HG02623 (cell line): ENCODE data around the gene VEGFD.

Source experiments
- ATAC-seq: cut with Tn5 transposase; IDR thresholded peaks from one replicate; pipeline ENCODE4 v1.9.1; 2021; ENCODE audit warnings: moderate library complexity; ENCODE audit not compliant: unreplicated experiment

Gene VEGFD, protein sequence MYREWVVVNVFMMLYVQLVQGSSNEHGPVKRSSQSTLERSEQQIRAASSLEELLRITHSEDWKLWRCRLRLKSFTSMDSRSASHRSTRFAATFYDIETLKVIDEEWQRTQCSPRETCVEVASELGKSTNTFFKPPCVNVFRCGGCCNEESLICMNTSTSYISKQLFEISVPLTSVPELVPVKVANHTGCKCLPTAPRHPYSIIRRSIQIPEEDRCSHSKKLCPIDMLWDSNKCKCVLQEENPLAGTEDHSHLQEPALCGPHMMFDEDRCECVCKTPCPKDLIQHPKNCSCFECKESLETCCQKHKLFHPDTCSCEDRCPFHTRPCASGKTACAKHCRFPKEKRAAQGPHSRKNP

DNA sequence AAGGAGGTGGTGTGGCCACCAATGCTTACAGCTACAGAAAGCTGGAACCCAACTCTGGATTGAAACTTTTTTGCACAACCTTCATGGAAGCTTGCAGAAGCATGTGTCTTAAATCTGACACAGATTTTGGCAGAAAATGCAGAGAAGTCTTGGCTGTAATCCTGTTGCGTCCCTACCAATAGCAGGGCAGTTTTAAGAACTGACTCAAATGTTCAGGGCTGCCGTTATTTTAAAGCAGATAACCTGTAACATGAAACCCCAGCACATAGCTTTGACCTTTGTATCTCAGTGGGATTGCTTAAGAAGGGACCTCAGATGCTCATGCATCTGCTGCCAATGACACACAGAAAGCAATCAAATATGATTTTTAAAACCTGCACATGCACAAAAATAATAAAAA, at the start of gene VEGFD:
TSS of gene VEGFD (minus strand) at position 110 of the 400 bp plus-strand sequence. CDS start 467 bp downstream, outside the sequence.
- ATAC-seq: no peak

DNA sequence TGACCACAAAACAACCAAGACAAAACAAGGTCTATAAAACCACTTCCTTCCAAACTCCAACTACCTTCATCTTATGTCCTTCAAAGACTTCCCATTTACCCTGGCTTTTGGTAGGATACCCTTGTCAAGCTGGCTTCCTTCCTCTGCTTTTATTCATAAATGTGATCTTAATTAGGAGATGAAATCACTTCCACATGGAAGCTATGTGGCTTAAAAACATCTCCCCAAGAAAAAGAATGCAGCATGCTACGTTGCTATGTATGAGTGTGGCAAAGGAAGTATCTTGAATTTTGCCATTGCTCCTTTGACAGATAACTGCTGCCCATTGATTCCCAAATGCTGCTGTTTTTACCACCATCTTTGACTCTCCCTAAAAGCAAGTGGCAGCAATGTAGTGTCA, 46.4 kb upstream of the VEGFD start:
- ATAC-seq: no peak

DNA sequence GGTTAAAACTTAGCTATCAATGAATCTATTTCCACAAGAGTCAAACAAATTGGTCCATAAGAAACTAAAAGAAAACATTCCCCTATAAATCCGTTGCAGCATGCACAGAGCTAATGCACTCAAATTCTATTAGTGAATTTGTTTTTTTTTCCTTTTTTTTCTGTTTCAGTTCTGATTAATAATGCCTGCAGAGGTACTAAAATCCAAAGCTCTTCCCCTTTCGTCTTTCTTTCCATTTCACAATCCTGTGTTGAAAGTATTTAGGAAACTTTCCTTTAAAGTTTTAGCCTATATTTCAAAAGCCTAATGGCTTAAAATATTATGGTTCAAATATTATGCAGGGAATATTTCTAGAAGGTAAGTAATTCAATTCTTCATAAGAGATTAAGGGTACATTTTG, 45.9 kb upstream of the VEGFD start:
- no peak for ATAC-seq

DNA sequence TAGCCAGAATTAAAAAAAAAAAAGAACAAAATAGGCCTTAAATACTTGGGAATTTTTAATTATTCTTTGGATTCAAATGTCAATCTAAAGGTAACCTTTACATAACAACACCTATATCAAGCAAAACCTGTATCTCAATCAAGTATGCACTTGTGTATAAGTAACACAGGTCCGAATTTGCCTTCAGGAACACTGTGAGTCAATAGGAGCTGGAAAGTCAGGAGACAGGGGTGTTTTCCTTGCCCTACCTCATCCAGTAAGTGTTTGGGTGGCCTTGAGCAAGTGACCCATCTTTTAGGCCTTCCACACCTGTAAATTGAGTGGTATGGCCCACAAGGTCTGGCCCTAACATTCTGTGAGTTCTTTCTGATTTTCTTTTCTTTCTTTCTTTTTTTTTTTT, 40.8 kb upstream of the VEGFD start:
- ATAC-seq: no peak

DNA sequence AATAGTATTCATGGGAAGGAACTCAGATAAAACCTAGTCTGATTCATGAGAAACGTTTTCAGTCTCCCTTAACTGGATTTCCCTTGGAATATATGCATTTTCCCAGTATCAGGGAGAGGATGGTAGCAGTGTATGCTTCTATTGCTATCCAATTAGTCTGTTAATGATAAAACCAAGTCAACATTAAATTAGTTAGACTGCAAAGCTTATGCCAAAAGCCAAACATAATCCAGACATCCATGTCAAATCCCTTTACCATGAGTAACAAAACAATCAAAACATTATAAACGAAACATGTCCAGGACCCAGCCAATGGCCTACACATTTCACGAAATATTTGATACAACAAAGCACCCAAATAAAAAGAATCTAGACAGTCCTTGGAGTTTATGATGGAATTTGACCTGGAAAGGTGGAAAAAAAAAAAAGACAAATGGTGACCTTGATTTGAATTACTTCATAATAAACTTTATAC, 34.5 kb upstream of the VEGFD start:
- no peak for ATAC-seq

DNA sequence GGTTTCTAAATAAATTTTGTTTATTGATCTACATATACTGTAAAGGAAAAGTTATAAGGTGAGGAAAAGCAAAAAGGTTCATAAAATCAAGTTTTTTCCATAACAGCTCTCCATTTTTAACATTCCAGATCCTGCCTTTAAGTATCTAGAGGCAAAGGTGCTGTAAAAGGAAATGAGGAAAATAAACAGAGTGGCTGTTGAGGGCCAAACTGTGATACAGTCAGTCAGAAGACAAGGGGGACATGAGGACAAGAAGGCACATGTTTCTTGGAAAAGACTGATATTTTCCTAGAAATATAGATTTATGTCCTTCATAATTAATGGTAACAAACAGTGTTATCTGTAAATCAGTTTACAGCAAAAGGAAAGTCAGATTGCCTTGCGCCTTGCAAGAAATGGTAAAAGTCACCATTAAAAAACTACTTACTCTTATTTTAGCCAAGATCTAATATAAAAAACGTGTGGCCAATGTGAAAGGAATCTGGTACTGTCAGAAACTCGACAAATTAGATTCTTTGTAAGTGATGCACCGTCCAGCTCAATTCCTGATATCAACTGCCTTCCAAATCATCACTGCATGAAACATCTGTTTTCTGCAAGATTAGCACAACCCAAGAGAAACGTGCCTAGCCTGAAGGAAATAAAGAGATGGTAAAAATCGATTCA, 34.0 kb upstream of the VEGFD start:
- ATAC-seq: no peak

DNA sequence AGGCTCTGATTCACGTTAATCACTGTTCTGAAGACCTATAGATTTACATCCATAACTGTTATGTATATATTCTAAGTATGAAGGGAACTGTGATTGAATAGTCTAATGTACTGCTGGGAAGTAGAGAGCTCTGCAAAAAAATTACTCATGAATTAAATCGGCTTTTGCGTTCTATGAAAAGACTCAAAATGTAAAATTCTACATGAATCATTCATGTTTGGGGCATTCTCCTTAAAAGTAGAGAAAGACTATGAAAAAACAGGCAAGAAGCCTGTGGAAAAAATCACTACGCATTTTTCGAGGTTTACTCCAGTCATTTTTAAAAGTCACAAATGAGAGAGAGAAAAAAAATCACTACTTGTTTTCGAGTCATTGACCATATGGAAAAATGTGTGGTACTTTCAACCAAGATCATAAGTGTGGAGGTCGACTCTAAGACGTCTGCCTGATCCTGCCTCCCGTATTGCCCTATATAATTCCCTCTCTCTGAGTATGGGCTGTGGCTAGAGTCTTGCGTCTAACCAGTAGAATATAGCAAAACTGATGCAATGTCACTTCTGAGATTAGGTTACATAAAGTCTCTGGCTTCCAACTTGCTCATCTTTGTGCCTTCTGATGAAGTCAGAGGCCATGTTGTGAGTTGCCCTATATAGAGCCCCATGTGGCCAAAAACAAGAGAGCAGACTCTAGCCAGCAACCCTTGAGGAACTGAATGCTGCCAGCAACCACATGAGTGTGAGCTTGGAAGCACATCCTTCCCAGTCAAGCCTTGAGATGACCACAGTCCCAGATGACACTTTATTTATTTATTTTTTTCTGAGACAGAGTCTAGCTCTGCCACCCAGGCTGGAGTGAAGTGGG, 32.1 kb upstream of the VEGFD start:
- no peak for ATAC-seq

DNA sequence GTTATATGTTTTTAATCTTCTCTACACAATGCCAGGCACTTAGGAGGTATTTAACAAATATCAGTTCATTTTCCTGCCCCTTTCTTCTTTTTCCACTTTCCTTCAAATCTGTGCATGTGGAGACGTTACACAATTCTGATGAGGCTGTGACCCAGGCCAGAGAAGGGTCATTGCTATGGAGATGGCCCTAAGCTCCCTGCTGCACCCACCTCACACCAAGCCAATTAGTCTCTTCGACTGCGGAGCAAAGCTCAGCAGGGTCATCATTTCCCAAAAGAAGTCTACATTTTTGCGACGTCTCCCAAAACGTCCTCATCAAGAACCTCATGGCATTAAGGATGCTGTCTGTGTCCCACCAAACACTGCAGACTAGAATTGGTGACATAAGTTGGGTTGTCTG, 28.9 kb upstream of the VEGFD start:
- no peak for ATAC-seq

DNA sequence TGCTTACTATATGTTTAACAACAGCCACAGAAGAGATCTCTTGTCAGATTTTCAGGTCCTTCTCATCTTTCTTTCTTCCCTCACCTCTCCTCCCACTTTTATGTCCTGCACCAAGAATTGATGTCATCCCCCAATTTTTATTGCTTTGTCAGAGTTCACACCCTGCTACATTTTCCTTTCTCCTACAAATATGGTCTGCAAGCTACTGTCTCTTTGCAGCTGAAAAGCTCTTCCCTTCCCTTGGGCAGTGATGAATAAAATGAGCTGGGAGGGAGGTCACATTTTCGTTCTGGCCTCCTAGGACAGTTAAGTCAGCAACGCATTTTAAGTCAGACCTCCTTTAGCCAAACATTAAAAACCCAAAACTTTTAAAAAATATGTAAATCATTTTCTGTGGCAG, 26.7 kb upstream of the VEGFD start:
- ATAC-seq: no peak

DNA sequence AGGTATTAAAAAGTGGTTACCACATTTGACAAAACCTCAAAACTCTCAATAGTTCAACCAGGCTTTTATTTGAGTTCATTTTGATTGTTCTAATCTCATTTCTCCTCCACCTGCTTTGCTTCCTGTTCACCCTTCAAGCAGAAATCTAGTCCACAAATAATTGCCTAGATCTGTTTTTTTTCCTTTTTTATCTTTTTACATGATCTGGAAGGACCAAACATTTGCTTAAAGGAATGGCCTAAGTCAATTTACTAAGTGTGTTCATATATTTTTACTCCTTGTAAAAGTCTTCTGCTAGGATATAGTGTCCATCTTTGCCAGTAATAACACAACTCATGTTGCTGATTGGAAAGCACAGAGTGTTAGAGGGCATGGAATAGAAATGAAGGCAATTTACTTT, 26.2 kb upstream of the VEGFD start:
- no peak for ATAC-seq

DNA sequence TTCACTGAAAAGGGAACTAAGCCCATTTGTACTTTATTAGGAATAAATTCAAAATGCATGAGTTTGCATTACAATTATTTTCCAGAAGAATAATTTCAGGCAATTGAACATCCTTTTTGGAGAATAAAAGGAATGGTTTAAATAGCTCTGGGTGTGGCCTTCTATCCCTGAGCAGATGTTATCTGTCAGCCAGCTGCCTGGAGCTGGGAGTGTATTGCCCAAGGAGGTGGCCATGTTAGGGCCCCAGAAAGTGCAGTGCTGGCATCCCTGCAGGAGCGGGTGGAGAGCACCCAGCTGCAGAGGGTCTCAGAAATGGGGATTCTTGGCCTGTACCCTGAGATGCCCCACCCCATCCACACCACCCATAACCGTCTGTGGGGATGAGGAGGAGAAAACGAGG, 21.6 kb upstream of the VEGFD start:
- ATAC-seq: no peak

DNA sequence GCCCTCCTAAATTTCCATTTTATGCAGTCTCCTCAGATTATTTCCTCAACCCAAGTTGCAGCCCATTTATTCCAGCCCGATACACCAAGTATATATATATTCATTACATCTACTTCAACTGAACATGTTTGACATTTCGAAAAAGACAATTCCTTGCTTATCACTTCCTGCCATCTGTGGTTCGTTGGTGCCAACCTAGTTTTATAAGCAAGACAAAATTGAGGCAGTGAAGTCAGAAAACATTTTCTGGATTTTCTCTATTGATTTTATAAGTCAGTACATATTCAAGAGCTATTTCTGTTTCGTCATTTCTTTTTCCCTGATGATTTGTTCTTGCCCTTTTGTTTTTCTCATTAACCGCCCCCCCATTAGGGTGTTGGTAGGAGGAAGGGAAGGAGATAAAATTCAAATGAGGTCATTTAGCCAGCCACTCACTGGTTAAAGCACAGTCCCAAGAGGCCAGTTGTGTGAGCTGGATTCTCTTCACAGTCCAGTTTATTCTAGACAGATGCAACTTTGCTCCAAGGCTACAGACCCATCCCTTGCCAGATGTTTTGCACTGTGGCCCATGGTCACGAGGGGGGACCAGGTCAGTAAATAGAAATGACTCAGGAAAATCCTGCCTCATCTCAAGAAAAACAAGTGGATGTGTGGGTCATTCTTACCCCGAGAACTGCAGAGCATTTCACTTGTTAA, 20.3 kb upstream of the VEGFD start:
- no peak for ATAC-seq

DNA sequence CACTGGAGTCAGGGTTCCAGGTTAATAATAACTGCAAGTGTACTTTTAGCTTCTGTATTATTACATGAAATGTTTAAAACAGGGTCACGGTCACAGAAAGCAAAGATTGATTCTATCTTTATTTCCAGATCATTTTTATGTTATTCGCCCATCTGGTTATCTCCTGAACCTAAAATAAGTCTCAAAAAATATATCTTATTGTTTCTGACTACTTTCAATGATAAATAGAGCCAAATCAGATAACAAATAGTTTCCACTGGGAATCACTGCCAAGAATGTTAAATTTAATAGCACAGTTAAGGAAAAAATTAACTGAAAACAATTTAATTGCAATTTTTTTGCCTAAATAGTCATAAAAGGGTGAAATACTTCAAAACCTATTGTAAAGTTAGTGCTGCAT, 17.2 kb upstream of the VEGFD start:
- no peak for ATAC-seq

DNA sequence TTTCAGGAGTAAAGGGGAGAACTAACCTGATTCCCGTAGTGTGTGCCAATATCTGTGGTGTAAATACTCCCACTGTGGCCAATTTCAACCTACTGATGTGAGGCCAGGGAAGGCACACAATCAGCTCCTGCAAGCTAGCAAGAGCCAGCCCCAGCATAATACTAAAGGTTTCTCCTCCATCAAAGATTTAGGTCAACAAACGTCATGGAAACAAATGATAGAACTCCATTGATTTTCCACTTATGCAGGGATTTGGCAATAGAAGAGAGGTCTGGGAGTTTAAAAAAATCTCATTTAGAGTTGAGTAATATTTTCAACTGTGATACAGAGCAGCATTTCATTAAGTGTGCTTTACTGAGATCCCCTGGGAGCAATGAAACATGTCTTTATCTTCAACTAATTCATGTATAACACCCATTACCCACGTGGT, 15.8 kb upstream of the VEGFD start:
- ATAC-seq: no peak

DNA sequence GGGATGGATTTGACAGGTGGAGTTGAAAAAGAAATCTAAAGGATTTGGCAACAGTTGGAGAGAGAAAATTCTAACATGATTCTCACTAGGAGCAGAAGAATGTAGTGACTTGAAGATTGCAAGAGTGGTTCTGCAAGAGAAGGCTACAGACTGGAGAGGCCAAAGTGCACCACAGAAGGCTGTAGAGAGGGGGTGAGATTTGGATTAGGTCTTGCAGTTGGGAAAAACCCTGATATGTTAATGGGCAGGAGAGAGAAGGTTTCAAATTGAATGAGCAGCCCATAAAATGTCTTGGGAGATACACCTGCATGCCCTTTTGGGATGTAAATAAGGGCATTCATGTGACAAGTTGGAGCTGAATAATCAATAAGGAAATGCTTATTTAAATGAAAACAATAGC, 14.7 kb upstream of the VEGFD start:
- ATAC-seq: no peak

DNA sequence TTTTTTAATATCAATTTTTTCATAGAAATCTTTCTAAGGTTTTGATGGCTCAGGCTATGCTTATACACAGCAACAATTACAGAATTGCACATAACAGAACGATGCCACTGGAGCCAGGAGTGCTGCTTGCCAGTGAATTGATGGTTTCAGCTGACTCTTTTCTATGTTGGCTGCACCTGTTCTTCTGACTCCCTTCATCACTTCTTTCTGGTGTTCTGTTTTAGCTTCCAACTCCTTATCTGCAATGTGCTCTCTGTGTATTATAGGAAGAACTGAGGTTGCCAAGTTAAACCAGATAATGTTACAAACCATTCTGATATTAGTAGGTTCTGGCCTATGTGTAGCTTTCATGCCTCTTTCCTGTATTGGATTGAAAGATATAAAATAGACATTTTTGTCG, 11.6 kb upstream of the VEGFD start:
- no peak for ATAC-seq

DNA sequence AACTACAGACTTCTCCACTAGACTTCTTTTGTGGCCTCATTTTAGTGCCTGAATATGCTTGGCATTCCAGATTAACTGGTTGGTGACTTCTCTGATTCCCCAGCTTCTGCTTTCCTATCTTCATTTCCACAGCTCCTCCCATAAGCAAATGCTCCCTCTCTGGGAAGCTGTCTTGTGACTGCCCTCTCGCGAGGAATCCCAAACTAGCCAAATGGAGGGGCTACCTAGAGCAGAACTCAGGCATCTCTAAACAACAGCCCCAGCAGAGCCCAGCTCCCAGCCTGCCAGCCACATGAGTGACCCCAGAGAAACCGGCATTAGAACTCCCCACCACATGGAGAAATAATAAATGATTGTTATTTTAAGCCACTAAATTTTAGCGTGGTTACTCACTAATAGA, 7.6 kb upstream of the VEGFD start:
- ATAC-seq: no peak

DNA sequence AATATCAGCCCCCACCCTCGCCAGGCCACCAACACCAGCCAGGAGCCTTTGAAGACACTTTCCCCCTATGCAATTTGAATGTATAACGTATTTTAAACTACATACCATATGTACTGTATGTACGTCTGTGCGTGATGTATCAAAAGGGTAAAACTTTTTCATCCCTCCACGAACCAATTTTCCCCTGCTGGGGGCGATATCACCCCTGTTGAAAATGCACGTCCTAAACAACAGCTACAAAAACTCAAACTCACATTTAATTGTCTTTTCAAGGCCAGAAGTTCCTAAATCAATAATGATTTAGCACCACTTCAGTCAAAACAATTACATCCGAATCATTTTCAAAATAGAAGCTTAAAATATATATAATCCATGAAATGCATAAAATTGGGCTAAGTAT, 1.4 kb downstream of the VEGFD start:
- ATAC-seq: no peak

DNA sequence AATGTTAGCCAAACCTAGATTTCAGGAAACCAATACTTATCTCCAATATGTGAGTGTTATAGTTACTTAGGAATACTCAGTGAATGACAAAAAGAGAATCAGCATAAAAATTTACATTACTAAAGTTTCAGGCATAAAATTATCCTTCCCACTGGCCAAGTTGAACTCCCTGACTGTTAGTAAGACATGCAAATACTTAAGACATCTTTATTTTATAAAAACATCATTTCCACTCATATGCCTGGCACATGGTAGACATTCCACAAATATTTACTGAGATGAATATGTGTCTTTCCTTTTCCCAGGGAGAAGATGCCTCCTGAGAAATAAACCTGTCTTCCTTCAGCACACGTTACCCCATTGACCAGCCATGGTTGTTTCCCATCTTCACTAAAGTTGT, 7.3 kb downstream of the VEGFD start:
- no peak for ATAC-seq

DNA sequence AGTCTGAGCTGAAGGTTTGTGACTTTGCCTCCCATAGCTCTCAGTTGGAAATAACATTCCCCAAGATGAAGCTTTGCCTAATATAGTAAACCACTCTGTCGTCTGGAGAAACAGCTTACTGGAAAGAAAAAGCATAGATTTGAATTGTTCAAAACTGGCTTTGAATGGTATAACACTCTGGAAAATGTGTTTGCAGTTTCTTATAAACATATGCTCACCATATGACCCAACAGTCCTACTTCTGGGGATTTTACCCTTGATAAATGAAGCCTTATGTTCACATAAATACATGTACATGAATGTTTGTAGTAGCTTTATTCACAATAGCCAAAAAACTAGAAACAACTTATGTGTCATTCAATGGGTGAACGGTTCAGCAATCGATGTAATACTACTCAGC, 10.2 kb downstream of the VEGFD start:
- no peak for ATAC-seq
